Activated T-helper 1 cell treated with anti-CD3 and anti-CD28 coated beads, Interleukin-2, amount 50 U/mL, for 16 hours (primary cell): ENCODE data around the gene SSU72.
A peak's percentile ranks its signal among the peaks of the same experiment; 100 is the strongest.
"Not testable (repeated sequence)": the region's sequence is repeated elsewhere in the genome, so short reads cannot be mapped to it uniquely, and the experiment has no call there.

Source experiments
- DNase-seq, 2 donors: peaks; one replicate each; pipeline ENCODE4 v3.0.0-alpha.2; 2020; ENCODE audit warnings: low read depth in 1 of 2, low spot score in 1 of 2

SSU72 gene

GRCh38 chr1:1542766-1543705 lies 31.6 kb downstream of the SSU72 start:
- no peak for DNase-seq

GRCh38 chr1:1541956-1542765 lies 32.5 kb downstream of the SSU72 start:
- no peak for DNase-seq

GRCh38 chr1:1540818-1541628 lies 33.6 kb downstream of the SSU72 start:
- DNase-seq, result no peak

- DNase-seq, result peak; percentile 19 to 24
These were observed 34.4 kb downstream of the SSU72 start, which contains the start of gene TMEM240 for GRCh38 chr1:1540090-1540817. TSS of gene TMEM240 (minus strand) at chr1:1540624. CDS start at chr1:1540346, 278 bp downstream.

GRCh38 chr1:1539310-1540089 lies 35.2 kb downstream of the SSU72 start:
- DNase-seq, result no peak

GRCh38 chr1:1538989-1539309 lies 35.7 kb downstream of the SSU72 start:
- no peak for DNase-seq

GRCh38 chr1:1538334-1538733 lies 36.3 kb downstream of the SSU72 start:
- DNase-seq, result no peak

GRCh38 chr1:1537626-1538250 lies 36.9 kb downstream of the SSU72 start:
- no peak for DNase-seq

- DNase-seq, result no peak
These were observed 37.6 kb downstream of the SSU72 start for GRCh38 chr1:1536938-1537546.

- no peak for DNase-seq
These were observed 38.4 kb downstream of the SSU72 start for GRCh38 chr1:1536019-1536937.

- no peak for DNase-seq
These were observed 39.3 kb downstream of the SSU72 start for GRCh38 chr1:1535201-1536018.

- no peak for DNase-seq
These were observed 40.1 kb downstream of the SSU72 start for GRCh38 chr1:1534401-1535154.

- DNase-seq, result not testable (repeated sequence)
These were observed 40.8 kb downstream of the SSU72 start for GRCh38 chr1:1533894-1534291.

- not testable (repeated sequence) for DNase-seq
These were observed 41.3 kb downstream of the SSU72 start for GRCh38 chr1:1533176-1533893.

- no peak for DNase-seq
These were observed 42.7 kb downstream of the SSU72 start for GRCh38 chr1:1531947-1532346.

- DNase-seq, result no peak
These were observed 44.7 kb downstream of the SSU72 start for GRCh38 chr1:1529936-1530335.
